Natural killer cell treated with Interleukin-12 subunit alpha and Interleukin-12 subunit beta and Interleukin-15 and Interleukin-18, amount 100 ng/mL, for 72 hours (primary cell): Measurements from ENCODE around the gene UVSSA. TPM values are rescaled to one million over a fixed set of nuclear protein-coding genes. Genes with fewer than 3 reads are reported as not detected.
A peak's percentile ranks its signal among the peaks of the same experiment; 100 is the strongest.

Experiments used
- ATAC-seq, 2 donors: fragments of 150-1000 bp; cut with Tn5 transposase in 1 of 2; sonication (Bioruptor Pico), chemical (Tn5 transposase) in 1 of 2; 2 replicates each; pipeline ENCODE4 v1.10.0; 2021
- DNase-seq: peaks from one replicate; pipeline ENCODE4 v3.0.0; 2022; ENCODE audit warnings: low spot score
- H3K27ac Mint-ChIP-seq, 2 donors: 1 replicate in 1 of 2; 2 replicates in 1 of 2; pipeline ENCODE4 v1.8.0; 2022; ENCODE audit warnings: mixed read lengths in 2 of 2, mild to moderate bottlenecking in 1 of 2, moderate library complexity in 1 of 2
- H3K27me3 Mint-ChIP-seq, 2 donors: 1 replicate in 1 of 2; 2 replicates in 1 of 2; pipeline ENCODE4 v1.8.0; 2022; ENCODE audit warnings: mixed read lengths in 2 of 2
- H3K36me3 Mint-ChIP-seq: one replicate; pipeline ENCODE4 v1.8.0; 2022; ENCODE audit warnings: mixed read lengths
- H3K4me1 Mint-ChIP-seq, 2 donors: 1 replicate in 1 of 2; 2 replicates in 1 of 2; pipeline ENCODE4 v1.8.0; 2022; ENCODE audit warnings: low read depth in 2 of 2, mixed read lengths in 2 of 2, mild to moderate bottlenecking in 1 of 2
- H3K4me3 Mint-ChIP-seq: one replicate; pipeline ENCODE4 v1.8.0; 2022; ENCODE audit warnings: mixed read lengths
- H3K9me3 Mint-ChIP-seq: 2 replicates; pipeline ENCODE4 v1.8.0; 2022; ENCODE audit warnings: mixed read lengths
- total RNA-seq, 2 donors: library from RNA; stranded (reverse); gene quantifications; one replicate each; pipeline ENCODE4 v1.2.3, GENCODE V29; 2022

The UVSSA gene, protein sequence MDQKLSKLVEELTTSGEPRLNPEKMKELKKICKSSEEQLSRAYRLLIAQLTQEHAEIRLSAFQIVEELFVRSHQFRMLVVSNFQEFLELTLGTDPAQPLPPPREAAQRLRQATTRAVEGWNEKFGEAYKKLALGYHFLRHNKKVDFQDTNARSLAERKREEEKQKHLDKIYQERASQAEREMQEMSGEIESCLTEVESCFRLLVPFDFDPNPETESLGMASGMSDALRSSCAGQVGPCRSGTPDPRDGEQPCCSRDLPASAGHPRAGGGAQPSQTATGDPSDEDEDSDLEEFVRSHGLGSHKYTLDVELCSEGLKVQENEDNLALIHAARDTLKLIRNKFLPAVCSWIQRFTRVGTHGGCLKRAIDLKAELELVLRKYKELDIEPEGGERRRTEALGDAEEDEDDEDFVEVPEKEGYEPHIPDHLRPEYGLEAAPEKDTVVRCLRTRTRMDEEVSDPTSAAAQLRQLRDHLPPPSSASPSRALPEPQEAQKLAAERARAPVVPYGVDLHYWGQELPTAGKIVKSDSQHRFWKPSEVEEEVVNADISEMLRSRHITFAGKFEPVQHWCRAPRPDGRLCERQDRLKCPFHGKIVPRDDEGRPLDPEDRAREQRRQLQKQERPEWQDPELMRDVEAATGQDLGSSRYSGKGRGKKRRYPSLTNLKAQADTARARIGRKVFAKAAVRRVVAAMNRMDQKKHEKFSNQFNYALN
- 10 to 100 TPM; 19.6 to 25.1 TPM for total RNA-seq

DNA sequence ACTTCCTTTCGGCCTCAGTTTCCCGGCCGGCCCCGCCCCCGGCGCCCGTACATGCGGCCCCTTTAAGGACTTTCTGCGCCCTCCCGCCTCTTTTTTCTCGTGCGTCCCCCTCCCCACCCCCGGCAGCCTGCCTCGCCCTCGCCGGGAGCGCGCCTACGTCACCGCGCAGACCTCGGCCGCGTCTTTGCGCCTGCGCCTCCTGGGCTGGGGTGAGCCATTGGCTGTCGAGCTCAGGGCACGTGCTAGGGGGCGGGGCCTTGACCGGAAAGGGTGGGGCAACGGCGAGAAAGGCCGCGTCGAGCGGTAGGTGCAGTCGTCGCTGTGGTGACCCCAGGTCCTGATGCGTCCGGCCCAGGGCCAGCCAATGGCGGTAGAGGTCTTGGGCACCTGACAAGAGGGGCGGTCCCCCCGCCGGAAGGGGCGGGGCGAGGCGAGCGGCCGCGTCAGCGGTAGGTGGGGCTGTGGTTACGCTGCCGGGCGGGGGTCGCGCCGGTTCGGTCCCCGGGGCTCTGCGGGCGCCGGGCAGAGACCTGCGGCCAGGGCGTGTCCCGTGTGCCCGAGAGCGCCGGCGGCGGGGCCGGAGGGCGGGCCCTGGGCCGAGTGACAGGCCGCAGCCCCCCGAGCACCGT, at the start of gene UVSSA:
UVSSA (plus strand) TSS at position 428 of the 629 bp plus-strand sequence. CDS start 884 bp downstream, outside the sequence.
- no peaks in the 10 kb centered on the region for H3K27me3 Mint-ChIP-seq
- no peaks in the 10 kb centered on the region for H3K36me3 Mint-ChIP-seq

DNA sequence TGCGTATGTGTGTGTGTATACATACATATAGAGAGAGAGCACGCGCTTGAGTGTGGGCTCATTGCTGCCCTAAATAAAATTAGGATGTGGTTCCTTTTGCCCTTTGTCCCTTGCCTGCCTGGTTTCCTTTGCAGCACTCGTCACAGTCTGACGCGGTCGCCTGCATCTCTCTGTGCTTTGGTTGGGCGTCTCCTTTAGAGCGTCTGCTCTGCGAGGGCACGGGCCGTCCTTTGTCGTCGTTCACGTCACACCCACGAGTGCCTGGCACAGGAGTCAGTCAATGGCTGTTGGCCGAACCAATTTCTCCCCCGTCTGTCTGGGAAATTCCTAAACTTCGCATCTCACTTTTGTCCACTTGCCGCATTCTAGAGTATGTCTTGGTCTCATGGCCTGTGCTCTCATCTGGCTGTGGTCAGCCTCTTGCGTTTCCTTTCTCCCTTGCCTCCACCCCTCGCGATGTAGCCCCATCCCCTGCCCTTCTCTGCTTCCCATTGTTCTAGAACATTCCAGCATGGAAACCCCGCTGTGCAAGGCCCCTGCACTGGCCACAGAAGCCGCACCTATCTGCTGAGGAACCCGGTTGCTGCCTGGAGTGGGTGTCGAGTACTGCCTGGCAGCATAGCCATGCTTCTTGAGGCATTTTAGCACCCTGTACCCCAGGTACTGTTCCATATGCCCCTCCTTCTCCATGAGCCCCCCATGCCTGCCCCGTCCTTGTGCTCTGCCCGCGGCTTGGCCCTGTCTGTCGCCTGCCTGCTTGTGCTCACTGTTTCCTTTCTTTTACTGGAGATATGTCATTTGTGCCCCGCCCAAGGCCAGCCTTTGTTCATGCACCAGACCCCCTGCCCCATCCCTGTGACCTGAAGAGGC, 49.3 kb upstream of the UVSSA start:
- Mint-ChIP-seq H3K27ac (peak overlapping the region; percentile 37 to 53), H3K4me1 (peaks cover 44 to 45% of the 10 kb centered on the region in 2 donors), H3K36me3 (peaks cover 14% of the 10 kb centered on the region), H3K4me3 (no peak overlapping the region), H3K9me3 (no peaks in the 10 kb centered on the region), H3K27me3 (no peaks in the 10 kb centered on the region)
- ATAC-seq (peak in 1 of 2 donors; percentile 27), DNase-seq (peak; percentile 51)

More for the DNA sequence above, at the start of gene UVSSA:
- Mint-ChIP-seq H3K9me3 (no peaks in the 10 kb centered on the region), H3K4me1 (peaks cover 27 to 37% of the 10 kb centered on the region in 2 donors), H3K27ac (peak within 1 kb of the TSS; percentile 80 to 88), H3K4me3 (peak within 1 kb of the TSS; percentile 84)
- DNase-seq (peak; percentile 100), ATAC-seq (peak; percentile 97 to 98)

DNA sequence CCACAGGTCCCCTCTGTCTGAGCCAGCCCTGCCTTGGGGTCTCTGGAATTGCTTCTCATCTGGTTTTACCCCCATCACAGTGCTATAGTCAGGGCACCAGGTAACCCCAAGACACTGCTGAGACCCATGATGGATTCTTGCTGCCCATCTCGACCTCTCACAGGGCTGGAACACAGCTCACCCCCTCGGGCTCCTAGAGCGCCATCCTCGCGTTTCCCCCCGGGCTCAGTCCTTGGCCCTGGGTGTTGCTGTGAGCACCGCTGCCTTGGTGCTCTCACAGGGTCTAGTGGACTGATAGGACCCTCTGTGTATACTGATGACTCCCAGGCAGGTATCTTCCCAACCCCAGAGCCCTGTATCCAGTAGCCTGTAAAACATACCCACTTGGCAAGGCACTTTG, 48.5 kb upstream of the UVSSA start:
- ATAC-seq: no peak
- H3K4me1 Mint-ChIP-seq: peaks cover 41 to 45% of the 10 kb centered on the region in 2 donors
- H3K27ac Mint-ChIP-seq: peak overlapping the region in 1 of 2 donors; percentile 37
- no peaks in the 10 kb centered on the region for H3K9me3 Mint-ChIP-seq
- H3K36me3 Mint-ChIP-seq: peaks cover 14% of the 10 kb centered on the region
- H3K4me3 Mint-ChIP-seq: no peak overlapping the region
- peak; percentile 28 for DNase-seq
- no peaks in the 10 kb centered on the region for H3K27me3 Mint-ChIP-seq

DNA sequence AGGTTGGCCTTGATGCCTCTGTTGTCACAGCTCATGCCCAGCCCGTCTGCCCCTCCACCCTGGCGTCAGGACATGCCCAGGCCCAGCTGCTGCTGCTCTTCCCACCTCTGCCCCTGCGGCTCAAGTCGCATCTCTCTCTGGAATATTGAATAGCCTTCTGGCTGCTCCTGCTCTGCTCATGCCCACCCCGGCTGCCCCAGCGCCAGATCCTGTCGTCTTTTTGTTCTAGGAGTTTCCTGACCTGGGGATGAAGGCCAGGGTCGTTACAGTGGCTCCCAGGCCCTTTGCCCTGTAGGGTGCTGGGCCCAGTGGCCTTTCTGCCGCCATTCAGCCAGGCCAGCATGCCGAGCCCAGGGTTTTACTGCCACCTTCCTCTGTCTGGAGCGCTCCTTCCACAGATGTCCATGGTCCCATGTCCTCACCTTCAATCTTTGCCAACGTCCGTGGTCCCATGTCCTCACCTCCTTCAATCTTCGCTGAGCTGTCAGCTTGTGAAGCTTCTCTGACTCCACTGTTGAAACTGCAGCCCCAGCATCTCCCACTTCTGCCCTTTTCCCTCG, 47.6 kb upstream of the UVSSA start:
- ATAC-seq (no peak), DNase-seq (peak; percentile 32)
- Mint-ChIP-seq H3K36me3 (peaks cover 14% of the 10 kb centered on the region), H3K27me3 (no peaks in the 10 kb centered on the region), H3K27ac (peak overlapping the region; percentile 7 to 32), H3K9me3 (no peaks in the 10 kb centered on the region), H3K4me1 (peaks cover 41 to 45% of the 10 kb centered on the region in 2 donors), H3K4me3 (no peak overlapping the region)

DNA sequence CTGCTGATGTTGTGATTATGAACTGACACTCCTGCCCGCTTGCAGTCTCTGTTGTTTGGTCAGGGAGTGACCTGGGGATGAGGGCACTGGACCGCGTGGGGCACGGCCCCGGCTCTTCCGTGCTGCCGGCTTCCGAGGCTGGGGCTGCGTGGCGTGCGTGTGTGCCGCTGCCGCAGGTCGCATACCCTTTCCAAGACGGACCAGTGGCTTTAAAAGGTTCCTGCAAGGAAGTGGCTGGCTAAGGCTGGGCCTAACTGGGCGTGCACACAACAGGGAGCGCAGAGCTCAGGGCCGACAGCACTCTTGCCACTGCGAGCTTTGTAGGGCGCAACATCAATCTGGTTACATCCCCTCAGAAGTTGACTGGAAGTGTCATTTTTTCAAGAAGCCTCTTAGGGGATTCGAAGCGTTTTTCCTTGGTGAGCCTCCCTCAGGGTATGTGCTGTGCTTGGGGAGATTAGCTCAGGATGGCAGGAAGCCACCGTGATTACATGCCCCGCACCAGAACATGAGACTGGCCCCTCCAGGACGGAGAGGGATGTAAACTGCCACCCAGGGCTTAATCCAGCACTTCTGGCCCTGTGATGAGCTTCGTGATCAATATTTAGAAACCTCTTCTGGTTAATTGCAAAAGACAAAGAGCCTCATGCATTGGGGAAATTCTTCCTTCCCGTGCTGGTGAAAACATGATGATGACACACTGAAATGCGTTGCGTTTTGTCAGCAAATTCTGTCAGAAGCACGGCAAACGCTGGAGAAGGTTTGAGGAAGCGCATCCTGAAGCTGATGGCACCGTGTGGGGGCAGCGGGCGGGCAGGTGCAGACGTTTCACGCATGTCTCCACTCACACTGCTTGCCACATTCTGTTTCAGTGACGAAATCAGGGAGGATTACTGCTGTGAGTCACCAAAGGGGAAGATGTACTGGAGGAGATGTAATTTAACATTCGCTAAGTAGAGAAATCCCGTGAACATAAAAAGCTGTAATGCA, 46.2 kb upstream of the UVSSA start:
- peaks cover 14% of the 10 kb centered on the region for H3K36me3 Mint-ChIP-seq
- H3K4me3 Mint-ChIP-seq: peak overlapping the region; percentile 34
- ATAC-seq: peak; percentile 54 to 64
- H3K27me3 Mint-ChIP-seq: no peaks in the 10 kb centered on the region
- DNase-seq: no peak
- H3K27ac Mint-ChIP-seq: peak overlapping the region; percentile 71 to 73
- H3K9me3 Mint-ChIP-seq: no peaks in the 10 kb centered on the region
- peaks cover 47 to 51% of the 10 kb centered on the region in 2 donors for H3K4me1 Mint-ChIP-seq

DNA sequence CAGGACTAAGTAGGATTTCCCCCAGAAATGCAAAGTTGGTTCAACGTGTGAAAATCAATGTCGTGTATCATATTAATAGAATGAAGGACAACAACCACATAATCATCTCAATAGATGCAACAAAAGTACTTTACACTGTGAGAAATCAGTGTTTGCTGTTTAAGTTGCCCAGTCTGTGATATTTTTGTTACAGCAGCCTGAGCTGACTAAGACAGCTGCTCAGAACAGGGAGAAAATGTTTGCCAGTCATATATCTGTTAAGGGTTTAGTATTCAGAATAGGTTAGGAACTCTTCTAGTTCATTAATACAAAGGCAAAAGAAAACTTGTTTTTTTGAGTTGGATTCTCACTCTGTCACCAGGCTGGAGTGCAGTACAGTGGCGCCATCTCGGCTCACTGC, 44.8 kb upstream of the UVSSA start:
- no peak overlapping the region for H3K27ac Mint-ChIP-seq
- no peak for ATAC-seq

DNA sequence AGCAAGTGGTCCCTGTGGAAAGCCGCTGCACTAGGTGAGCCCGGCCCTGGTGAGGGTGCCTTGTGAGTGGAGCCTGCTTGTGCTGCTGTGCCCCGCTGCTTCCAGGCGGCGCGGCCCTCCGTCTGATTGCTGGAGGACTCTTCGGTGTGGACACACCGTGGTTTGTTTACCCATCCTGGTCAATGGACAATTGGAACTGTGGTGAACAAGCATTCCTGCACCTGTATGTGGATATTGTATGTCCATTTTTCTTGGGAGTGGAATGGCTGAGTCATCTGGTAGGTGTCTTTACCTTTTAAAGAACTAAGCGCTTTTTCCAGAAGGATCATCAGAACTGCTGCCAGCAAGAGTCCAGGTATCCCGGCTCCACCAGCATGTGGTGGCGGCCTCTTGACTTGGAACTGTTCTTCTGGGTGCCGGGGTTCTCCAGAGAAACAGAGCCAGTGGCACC, 41.7 kb upstream of the UVSSA start:
- H3K36me3 Mint-ChIP-seq: peaks cover 6% of the 10 kb centered on the region
- H3K27me3 Mint-ChIP-seq: no peaks in the 10 kb centered on the region
- H3K27ac Mint-ChIP-seq: peak overlapping the region in 1 of 2 donors; percentile 82
- no peak overlapping the region for H3K4me3 Mint-ChIP-seq
- H3K9me3 Mint-ChIP-seq: no peaks in the 10 kb centered on the region
- peaks cover 50 to 65% of the 10 kb centered on the region in 2 donors for H3K4me1 Mint-ChIP-seq
- ATAC-seq (no peak), DNase-seq (no peak)

More for the DNA sequence above, 44.8 kb upstream of the UVSSA start:
- Mint-ChIP-seq H3K27me3 (no peaks in the 10 kb centered on the region), H3K36me3 (peaks cover 14% of the 10 kb centered on the region), H3K9me3 (no peaks in the 10 kb centered on the region), H3K4me3 (no peak overlapping the region), H3K4me1 (peaks cover 50 to 55% of the 10 kb centered on the region in 2 donors)
- no peak for DNase-seq

DNA sequence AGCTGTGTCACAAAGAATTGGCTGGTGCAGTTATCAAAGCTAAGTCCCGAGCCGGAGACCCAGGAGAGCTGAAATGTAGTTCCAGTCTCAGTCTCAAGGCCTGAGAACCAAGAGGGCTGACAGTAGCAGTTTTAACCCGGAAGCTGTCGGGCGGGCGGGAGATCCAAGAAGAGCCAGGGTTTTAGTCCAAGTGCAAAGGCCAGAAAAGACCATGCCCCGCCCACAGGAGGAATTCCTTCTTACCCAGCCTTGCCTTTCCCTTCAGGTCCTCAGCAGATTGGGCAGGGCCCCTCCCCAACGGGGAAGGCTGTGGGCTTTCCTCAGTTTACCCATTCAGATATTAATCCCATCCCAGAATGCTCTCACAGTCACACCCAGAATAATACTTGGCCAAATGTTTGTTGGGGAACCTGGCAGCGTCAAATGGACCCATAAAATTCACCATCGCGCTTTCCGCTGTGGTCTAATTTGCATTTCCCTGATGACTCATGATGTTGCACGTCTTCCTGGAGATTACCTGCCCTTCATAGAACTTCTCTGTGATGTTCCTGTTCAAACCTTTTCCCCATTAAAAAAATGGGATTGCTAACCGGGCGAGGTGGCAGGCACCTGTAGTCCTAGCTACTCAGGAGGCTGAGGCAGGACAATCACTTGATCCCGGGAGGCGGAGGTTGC, 41.1 kb upstream of the UVSSA start:
- Mint-ChIP-seq H3K4me1 (peaks cover 48 to 63% of the 10 kb centered on the region in 2 donors), H3K9me3 (no peaks in the 10 kb centered on the region), H3K36me3 (peaks cover 5% of the 10 kb centered on the region), H3K4me3 (peak overlapping the region; percentile 43), H3K27me3 (no peaks in the 10 kb centered on the region), H3K27ac (peak overlapping the region in 1 of 2 donors; percentile 6)
- DNase-seq: no peak
- no peak for ATAC-seq

DNA sequence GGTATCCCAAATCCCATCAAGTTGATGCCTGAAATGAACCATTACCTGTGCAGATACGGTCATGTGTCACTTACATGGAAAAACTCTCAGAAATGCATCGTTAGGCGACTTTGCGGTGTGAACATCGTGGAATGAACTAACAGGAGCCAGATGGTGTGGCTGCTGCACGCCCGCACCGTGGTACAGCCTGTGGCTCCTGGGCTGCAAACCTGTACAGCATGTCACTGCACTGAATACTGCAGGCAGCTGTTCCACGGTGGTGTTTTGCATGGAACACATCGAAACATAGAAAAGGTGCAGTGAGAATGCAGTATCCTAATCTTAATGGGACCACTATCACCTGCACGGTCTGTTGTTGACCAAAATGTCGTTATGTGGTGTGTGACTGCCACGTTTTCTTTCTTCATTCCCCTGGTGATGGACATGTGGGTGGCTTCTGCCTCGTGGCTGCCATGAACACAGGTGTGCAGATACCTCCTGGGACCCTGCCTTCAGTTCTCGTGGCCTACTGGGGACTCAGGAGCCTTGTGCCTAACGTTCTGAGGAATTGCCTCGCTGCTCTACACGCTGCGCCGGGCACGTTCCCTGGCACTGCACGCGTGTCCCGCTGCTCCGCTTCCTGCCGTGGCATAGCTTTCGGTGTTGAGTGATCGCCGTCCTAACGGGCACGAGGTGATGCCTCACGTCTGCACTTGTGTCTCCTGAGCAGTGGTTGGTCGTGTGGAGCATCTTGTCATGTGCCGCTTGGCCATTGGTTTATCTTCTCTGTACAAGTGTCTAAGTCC, 38.9 kb upstream of the UVSSA start:
- DNase-seq: no peak
- Mint-ChIP-seq H3K4me1 (peaks cover 49 to 50% of the 10 kb centered on the region in 2 donors), H3K27me3 (no peaks in the 10 kb centered on the region), H3K27ac (peak overlapping the region in 1 of 2 donors; percentile 53), H3K36me3 (no peaks in the 10 kb centered on the region), H3K4me3 (no peak overlapping the region), H3K9me3 (no peaks in the 10 kb centered on the region)
- no peak for ATAC-seq

DNA sequence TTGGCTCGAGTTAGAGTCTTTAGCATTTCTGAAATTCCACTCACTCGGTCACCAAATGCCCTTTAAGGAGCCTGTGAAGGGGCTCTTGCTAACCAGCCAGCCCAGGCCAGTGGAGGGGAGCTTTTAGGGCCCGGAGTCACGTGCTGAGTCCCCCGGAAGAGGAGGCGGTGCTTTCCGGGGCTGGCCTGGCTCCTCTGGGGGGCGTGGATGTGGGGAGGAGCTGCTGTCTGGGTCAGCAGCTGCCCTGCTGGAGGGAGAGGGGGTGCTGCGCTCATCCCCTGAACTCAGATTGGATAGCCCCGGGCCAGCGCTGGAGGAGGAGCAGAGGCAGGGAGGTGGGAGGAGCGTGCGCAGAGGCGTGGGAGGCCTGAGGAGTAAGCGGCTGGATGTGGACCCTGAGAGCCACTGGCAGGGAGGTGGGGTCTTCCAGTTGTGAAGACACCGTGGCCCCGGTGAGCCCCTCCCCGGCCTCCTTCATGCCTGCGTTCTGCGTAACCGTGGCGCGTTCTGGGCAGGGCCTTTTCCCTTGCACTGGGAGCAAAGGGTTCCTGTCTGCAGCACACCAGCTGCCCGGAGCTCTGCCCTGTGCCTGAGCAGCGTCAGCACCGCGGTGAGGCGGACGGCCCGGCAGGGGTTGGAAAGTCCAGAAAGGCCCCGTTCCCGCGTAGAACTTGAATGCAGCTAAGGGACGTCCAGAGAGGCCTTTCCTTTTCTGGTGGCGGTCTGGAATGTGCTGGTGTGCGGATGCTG, 37.6 kb upstream of the UVSSA start:
- peak overlapping the region; percentile 53 to 80 for H3K27ac Mint-ChIP-seq
- H3K9me3 Mint-ChIP-seq: no peaks in the 10 kb centered on the region
- H3K27me3 Mint-ChIP-seq: no peaks in the 10 kb centered on the region
- peak; percentile 88 to 93 for ATAC-seq
- peak; percentile 83 for DNase-seq
- peaks cover 50 to 53% of the 10 kb centered on the region in 2 donors for H3K4me1 Mint-ChIP-seq
- peak overlapping the region; percentile 51 for H3K4me3 Mint-ChIP-seq
- peaks cover 5% of the 10 kb centered on the region for H3K36me3 Mint-ChIP-seq
